ENCODE measurements around the gene CCDC134. TPM values are rescaled to one million over a fixed set of nuclear protein-coding genes. Genes with fewer than 3 reads are reported as not detected.

CCDC134 gene
- total and polyA plus RNA-seq, 2 experiments from 2014 or later: 4.1 to 7.2 TPM

GRCh38 chr22:41776381-41776780, 24.1 kb upstream of the CCDC134 start:
- no peaks in the 10 kb centered on the region for H3K4me1 ChIP-seq (ENCODE audit: insufficient read depth)
- TF ChIP-seq EZH2 (IDR thresholded peaks at IDR 0.05; ENCODE audit: borderline replicate concordance): no peak
- TF ChIP-seq CTCF (IDR thresholded peaks at IDR 0.05; ENCODE audit: poor library complexity): no peak
- no peak for TF ChIP-seq EZH2phosphoT487 (IDR thresholded peaks at IDR 0.05; ENCODE audit: low read depth, severe bottlenecking, unreplicated experiment)
- no peaks in the 10 kb centered on the region for H3K9me2 ChIP-seq (replicated peaks; ENCODE audit: insufficient read depth)
- H3K4me3 ChIP-seq: no peak overlapping the region
- H3K27ac ChIP-seq: no peak overlapping the region
- H4K20me1 ChIP-seq (ENCODE audit: insufficient read depth, poor library complexity, severe bottlenecking): no peaks in the 10 kb centered on the region
- no peaks in the 10 kb centered on the region for H3K27me3 ChIP-seq
- H3K79me2 ChIP-seq: no peaks in the 10 kb centered on the region
- WGBS (ENCODE audit: low lambda C conversion rate, missing lambda C conversion rate): 83% methylated on average over 3 of the region's 3 CpGs
- H3K36me3 ChIP-seq (replicated peaks; ENCODE audit: insufficient read depth, low read depth): no peaks in the 10 kb centered on the region
- no peak for DNase-seq (ENCODE audit: low spot score)
- H2AFZ ChIP-seq: no peak overlapping the region
- H3K9me3 ChIP-seq (ENCODE audit: low read depth): no peaks in the 10 kb centered on the region
- H3K4me2 ChIP-seq: no peak overlapping the region

DNA sequence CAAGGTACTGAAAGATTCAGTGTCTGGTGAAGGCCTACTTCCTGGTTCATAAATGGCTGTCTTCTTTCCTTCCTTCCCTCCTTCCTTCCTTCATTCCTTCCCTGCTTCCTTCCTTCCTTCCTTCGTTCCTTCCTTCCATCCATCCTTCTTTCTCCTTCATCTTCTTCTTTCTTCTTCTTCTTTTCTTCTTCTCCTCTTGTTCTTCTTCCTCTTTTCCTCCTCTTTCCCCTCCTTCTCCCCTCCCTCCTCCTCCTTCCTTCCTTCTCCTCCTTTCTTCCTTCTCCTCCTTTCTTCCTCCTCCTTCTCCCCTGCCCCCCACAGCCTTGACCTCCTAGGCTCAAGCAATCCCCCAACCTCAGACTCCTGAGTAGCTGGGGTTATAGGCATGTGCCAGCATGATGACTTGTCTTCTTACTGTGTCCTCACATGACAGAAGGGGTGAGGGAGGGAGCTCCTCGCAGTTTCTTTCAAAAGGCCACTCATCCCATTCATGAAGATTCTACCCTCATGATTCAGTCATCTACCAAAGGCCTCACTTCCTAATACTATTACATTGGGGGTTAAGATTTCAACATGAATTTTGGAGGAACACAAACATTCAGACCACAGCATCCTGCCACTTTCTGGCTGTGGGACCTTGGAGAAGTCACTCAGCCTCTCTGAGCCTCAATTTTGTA, 22.6 kb upstream of the CCDC134 start:
- Histone ChIP-seq H3K36me3 (replicated peaks; ENCODE audit: insufficient read depth, low read depth) (no peaks in the 10 kb centered on the region), H3K4me1 (ENCODE audit: insufficient read depth) (no peaks in the 10 kb centered on the region), H3K4me2 (no peak overlapping the region), H3K9me2 (replicated peaks; ENCODE audit: insufficient read depth) (no peaks in the 10 kb centered on the region), H3K79me2 (no peaks in the 10 kb centered on the region), H3K27ac (no peak overlapping the region), H4K20me1 (ENCODE audit: insufficient read depth, poor library complexity, severe bottlenecking) (no peaks in the 10 kb centered on the region), H3K4me3 (no peak overlapping the region), H3K27me3 (no peaks in the 10 kb centered on the region), H2AFZ (no peak overlapping the region), H3K9me3 (ENCODE audit: low read depth) (no peaks in the 10 kb centered on the region)
- TF ChIP-seq CTCF (IDR thresholded peaks at IDR 0.05; ENCODE audit: poor library complexity) (no peak), EZH2 (IDR thresholded peaks at IDR 0.05; ENCODE audit: borderline replicate concordance) (no peak), EZH2phosphoT487 (IDR thresholded peaks at IDR 0.05; ENCODE audit: low read depth, severe bottlenecking, unreplicated experiment) (no peak)
- 95% methylated on average over 1 of the region's 2 CpGs for WGBS (ENCODE audit: low lambda C conversion rate, missing lambda C conversion rate)
- no peak for DNase-seq (ENCODE audit: low spot score)

- Histone ChIP-seq H3K4me2 (no peak overlapping the region), H3K27ac (no peak overlapping the region), H3K27me3 (no peaks in the 10 kb centered on the region), H3K79me2 (no peaks in the 10 kb centered on the region), H2AFZ (no peak overlapping the region), H3K9me2 (replicated peaks; ENCODE audit: insufficient read depth) (no peaks in the 10 kb centered on the region), H3K4me3 (no peak overlapping the region), H3K4me1 (ENCODE audit: insufficient read depth) (no peaks in the 10 kb centered on the region), H3K9me3 (ENCODE audit: low read depth) (no peaks in the 10 kb centered on the region), H3K36me3 (replicated peaks; ENCODE audit: insufficient read depth, low read depth) (no peaks in the 10 kb centered on the region), H4K20me1 (ENCODE audit: insufficient read depth, poor library complexity, severe bottlenecking) (no peaks in the 10 kb centered on the region)
- no peak for DNase-seq (ENCODE audit: low spot score)
- TF ChIP-seq EZH2 (IDR thresholded peaks at IDR 0.05; ENCODE audit: borderline replicate concordance) (no peak), CTCF (IDR thresholded peaks at IDR 0.05; ENCODE audit: poor library complexity) (no peak), EZH2phosphoT487 (IDR thresholded peaks at IDR 0.05; ENCODE audit: low read depth, severe bottlenecking, unreplicated experiment) (no peak)
- 58% methylated on average over 3 of the region's 3 CpGs for WGBS (ENCODE audit: low lambda C conversion rate, missing lambda C conversion rate)
Observed at GRCh38 chr22:41779929-41780505, 20.5 kb upstream of the CCDC134 start.

All from hepatocyte (in vitro differentiated cells).